HepG2 (cell line): ENCODE data around the gene TMEM253. TPM values are rescaled to one million over a fixed set of nuclear protein-coding genes. Genes with fewer than 3 reads are reported as not detected.
A peak's percentile ranks its signal among the peaks of the same experiment; 100 is the strongest.

ENCODE experiments used
- ATAD3A ChIP-seq: sonication (generic); formaldehyde crosslinking; IDR thresholded peaks from 2 replicates; pipeline ENCODE4 v1.4.0; 2020; ENCODE audit warnings: missing genetic modification reagents
- CBX1 ChIP-seq: IDR thresholded peaks from one replicate; pipeline ENCODE4 v1.6.1; 2016; ENCODE audit warnings: antibody characterized with exemption, low read depth
- HNRNPLL ChIP-seq: fragments of 200-400 bp; formaldehyde crosslinking; IDR thresholded peaks from 2 replicates; pipeline ENCODE4 v1.6.1; 2017; ENCODE audit warnings: mild to moderate bottlenecking, low read depth, low read length; ENCODE audit not compliant: poor library complexity, severe bottlenecking
- MED13 ChIP-seq: sonication (generic); formaldehyde crosslinking; IDR thresholded peaks from 2 replicates; pipeline ENCODE4 v1.5.0; 2020; ENCODE audit warnings: missing genetic modification reagents
- MXI1 ChIP-seq: IDR thresholded peaks from 3 replicates; pipeline ENCODE4 v1.6.1; 2012; ENCODE audit warnings: low read depth, low read length, inconsistent platforms, borderline replicate concordance
- NCOA5 ChIP-seq: sonication (generic); formaldehyde crosslinking; IDR thresholded peaks from 2 replicates; pipeline ENCODE4 v1.4.0; 2020; ENCODE audit warnings: missing genetic modification reagents
- NFYB ChIP-seq: sonication (generic); formaldehyde crosslinking; IDR thresholded peaks from 2 replicates; pipeline ENCODE4 v1.4.0; 2020; ENCODE audit warnings: missing genetic modification reagents
- RBFOX2 ChIP-seq: fragments of 200-400 bp; formaldehyde crosslinking; IDR thresholded peaks from 2 replicates; pipeline ENCODE4 v1.6.1; 2017; ENCODE audit warnings: low read depth, mild to moderate bottlenecking, low read length
- SMAD3 ChIP-seq: sonication (generic); formaldehyde crosslinking; IDR thresholded peaks from 2 replicates; pipeline ENCODE4 v1.4.0; 2020; ENCODE audit warnings: missing genetic modification reagents
- SNAPC2 ChIP-seq: sonication (generic); formaldehyde crosslinking; IDR thresholded peaks from 2 replicates; pipeline ENCODE4 v1.8.1; 2022; ENCODE audit warnings: mild to moderate bottlenecking, missing genetic modification reagents
- YEATS4 ChIP-seq: sonication (generic); formaldehyde crosslinking; IDR thresholded peaks from 2 replicates; pipeline ENCODE4 v1.4.0; 2020; ENCODE audit warnings: missing genetic modification reagents, borderline replicate concordance
- ZBTB20 ChIP-seq: sonication (generic); formaldehyde crosslinking; IDR thresholded peaks from 2 replicates; pipeline ENCODE4 v1.8.1; 2023; ENCODE audit warnings: missing genetic modification reagents, low read depth, mild to moderate bottlenecking, borderline replicate concordance
- ZFP1 ChIP-seq: IDR thresholded peaks from 2 replicates; pipeline ENCODE4 v1.6.1; 2016
- ZFX ChIP-seq: sonication (generic); formaldehyde crosslinking; IDR thresholded peaks from 2 replicates; pipeline ENCODE4 v1.4.0; 2020; ENCODE audit warnings: mild to moderate bottlenecking, low read depth, missing genetic modification reagents, moderate library complexity
- ZNF350 ChIP-seq: sonication (generic); formaldehyde crosslinking; IDR thresholded peaks from 2 replicates; pipeline ENCODE4 v1.4.0; 2020; ENCODE audit warnings: mild to moderate bottlenecking, low read depth, missing genetic modification reagents, borderline replicate concordance
- ZNF451 ChIP-seq: sonication (generic); formaldehyde crosslinking; IDR thresholded peaks from 2 replicates; pipeline ENCODE4 v1.5.0; 2020; ENCODE audit warnings: mild to moderate bottlenecking, missing genetic modification reagents
- ZNF773 ChIP-seq: sonication (generic); formaldehyde crosslinking; IDR thresholded peaks from 2 replicates; pipeline ENCODE4 v1.4.0; 2020; ENCODE audit warnings: missing genetic modification reagents, borderline replicate concordance
- ZSCAN9 ChIP-seq: IDR thresholded peaks from 2 replicates; pipeline ENCODE4 v1.6.1; 2016; ENCODE audit warnings: borderline replicate concordance
- polyA plus RNA-seq, 8 experiments: library from polyadenylated mRNA; depleted of rRNA in 3 of 8; stranded (reverse) in 7 of 8; unstranded in 1 of 8; fragments of >200 nt; fragmentation: Illumina TruSeq in 4 of 8; extraction: Trizol in 4 of 8; gene quantifications; 2 replicates each; pipeline versions ENCODE4 v1.2.1 to v1.2.3, GENCODE V29; 2011 to 2016; ENCODE audit warnings: low read depth in 4 of 8, missing spikeins in 1 of 8, mixed read lengths in 1 of 8; ENCODE audit not compliant: insufficient read depth in 1 of 8
- total RNA-seq, 5 experiments: library from RNA; depleted of rRNA; stranded (reverse); fragments of >200 nt; fragmentation: Illumina TruSeq; extraction: Trizol; gene quantifications; 2 replicates each; pipeline ENCODE4 v1.2.3, GENCODE V29; 2016; ENCODE audit warnings: low read depth in 1 of 5
- TF ChIP-seq, protein P1 (sequence below): sonication (generic); formaldehyde crosslinking; IDR thresholded peaks from 2 replicates; pipeline ENCODE4 v1.4.0; 2020; ENCODE audit warnings: missing genetic modification reagents
- TF ChIP-seq, protein P2 (sequence below): sonication (generic); formaldehyde crosslinking; conservative IDR thresholded peaks from 2 replicates; pipeline ENCODE4 v1.4.0; 2020; ENCODE audit warnings: mild to moderate bottlenecking, missing genetic modification reagents, moderate library complexity
- TF ChIP-seq, protein P3 (sequence below): sonication (generic); formaldehyde crosslinking; IDR thresholded peaks from 2 replicates; pipeline ENCODE4 v1.8.1; 2023; ENCODE audit warnings: mild to moderate bottlenecking, inconsistent platforms, moderate library complexity, missing genetic modification reagents, borderline replicate concordance
- TF ChIP-seq, protein P4 (sequence below): sonication (generic); formaldehyde crosslinking; IDR thresholded peaks from 2 replicates; pipeline ENCODE4 v1.5.1; 2020; ENCODE audit warnings: missing genetic modification reagents, mild to moderate bottlenecking, borderline replicate concordance

TMEM253 gene
- total and polyA plus RNA-seq, 2 of the 13 experiments (the other 11 are each of a cell fraction or from before 2014, with no cell fraction given) = 0.29 to 0.45 TPM

DNA sequence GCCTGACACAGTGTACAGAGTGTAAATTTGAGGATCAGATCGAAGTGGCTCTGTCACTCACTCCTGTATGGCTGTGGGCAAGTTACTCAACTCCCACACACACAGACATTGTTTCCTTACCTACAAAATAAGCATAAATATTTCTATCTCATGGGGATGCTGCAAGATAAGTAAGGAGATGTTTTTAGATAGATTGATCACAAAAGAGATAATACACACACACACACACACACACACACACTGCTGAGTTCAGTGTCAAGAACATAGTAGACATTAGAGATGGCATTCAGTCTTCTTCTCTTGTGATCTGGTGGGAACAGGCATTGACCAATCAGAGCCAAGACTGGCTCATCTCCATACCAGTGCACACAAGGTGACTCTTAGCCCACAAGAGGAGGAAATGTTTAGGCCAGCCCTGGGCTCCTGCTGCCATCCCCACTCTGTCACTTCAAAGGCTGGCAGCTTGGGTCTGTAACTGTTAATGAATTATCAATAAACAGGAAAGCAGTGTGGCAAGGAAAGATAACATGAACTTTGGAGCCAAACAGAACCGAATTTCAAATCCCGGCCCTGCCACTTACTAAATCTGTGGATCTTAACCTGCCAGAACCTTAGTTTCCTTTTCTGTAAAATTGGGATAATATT, 46.6 kb upstream of the TMEM253 start (continued):
- TF ChIP-seq, protein P1, sequence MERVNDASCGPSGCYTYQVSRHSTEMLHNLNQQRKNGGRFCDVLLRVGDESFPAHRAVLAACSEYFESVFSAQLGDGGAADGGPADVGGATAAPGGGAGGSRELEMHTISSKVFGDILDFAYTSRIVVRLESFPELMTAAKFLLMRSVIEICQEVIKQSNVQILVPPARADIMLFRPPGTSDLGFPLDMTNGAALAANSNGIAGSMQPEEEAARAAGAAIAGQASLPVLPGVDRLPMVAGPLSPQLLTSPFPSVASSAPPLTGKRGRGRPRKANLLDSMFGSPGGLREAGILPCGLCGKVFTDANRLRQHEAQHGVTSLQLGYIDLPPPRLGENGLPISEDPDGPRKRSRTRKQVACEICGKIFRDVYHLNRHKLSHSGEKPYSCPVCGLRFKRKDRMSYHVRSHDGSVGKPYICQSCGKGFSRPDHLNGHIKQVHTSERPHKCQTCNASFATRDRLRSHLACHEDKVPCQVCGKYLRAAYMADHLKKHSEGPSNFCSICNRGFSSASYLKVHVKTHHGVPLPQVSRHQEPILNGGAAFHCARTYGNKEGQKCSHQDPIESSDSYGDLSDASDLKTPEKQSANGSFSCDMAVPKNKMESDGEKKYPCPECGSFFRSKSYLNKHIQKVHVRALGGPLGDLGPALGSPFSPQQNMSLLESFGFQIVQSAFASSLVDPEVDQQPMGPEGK = peak; percentile 76
- no peak for TF ChIP-seq CBX1
- TF ChIP-seq MED13 (CRISPR knock-in tag) = peak; percentile 88; the same call in 1 of the 2 replicates
- TF ChIP-seq, protein P2, sequence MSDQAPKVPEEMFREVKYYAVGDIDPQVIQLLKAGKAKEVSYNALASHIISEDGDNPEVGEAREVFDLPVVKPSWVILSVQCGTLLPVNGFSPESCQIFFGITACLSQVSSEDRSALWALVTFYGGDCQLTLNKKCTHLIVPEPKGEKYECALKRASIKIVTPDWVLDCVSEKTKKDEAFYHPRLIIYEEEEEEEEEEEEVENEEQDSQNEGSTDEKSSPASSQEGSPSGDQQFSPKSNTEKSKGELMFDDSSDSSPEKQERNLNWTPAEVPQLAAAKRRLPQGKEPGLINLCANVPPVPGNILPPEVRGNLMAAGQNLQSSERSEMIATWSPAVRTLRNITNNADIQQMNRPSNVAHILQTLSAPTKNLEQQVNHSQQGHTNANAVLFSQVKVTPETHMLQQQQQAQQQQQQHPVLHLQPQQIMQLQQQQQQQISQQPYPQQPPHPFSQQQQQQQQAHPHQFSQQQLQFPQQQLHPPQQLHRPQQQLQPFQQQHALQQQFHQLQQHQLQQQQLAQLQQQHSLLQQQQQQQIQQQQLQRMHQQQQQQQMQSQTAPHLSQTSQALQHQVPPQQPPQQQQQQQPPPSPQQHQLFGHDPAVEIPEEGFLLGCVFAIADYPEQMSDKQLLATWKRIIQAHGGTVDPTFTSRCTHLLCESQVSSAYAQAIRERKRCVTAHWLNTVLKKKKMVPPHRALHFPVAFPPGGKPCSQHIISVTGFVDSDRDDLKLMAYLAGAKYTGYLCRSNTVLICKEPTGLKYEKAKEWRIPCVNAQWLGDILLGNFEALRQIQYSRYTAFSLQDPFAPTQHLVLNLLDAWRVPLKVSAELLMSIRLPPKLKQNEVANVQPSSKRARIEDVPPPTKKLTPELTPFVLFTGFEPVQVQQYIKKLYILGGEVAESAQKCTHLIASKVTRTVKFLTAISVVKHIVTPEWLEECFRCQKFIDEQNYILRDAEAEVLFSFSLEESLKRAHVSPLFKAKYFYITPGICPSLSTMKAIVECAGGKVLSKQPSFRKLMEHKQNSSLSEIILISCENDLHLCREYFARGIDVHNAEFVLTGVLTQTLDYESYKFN (CRISPR knock-in tag) = peak; percentile 100
- TF ChIP-seq HNRNPLL = no peak
- TF ChIP-seq NCOA5 (CRISPR knock-in tag) = no peak
- TF ChIP-seq MXI1 = peak; percentile 41; the same call in 1 of the 3 replicates
- TF ChIP-seq ATAD3A = no peak
- peak; percentile 75 for TF ChIP-seq RBFOX2
- peak; percentile 78 for TF ChIP-seq ZFX
- TF ChIP-seq SMAD3 (CRISPR knock-in tag) = peak; percentile 93
- TF ChIP-seq ZNF773 (CRISPR knock-in tag) = no peak
- peak; percentile 96 for TF ChIP-seq ZFP1 (CRISPR knock-in tag)
- peak; percentile 78; the same call in 1 of the 2 replicates for TF ChIP-seq YEATS4 (CRISPR knock-in tag)
- peak; percentile 83; the same call in 1 of the 2 replicates for TF ChIP-seq ZSCAN9 (CRISPR knock-in tag)
- TF ChIP-seq ZNF451 = no peak
- peak; percentile 88; the same call in 1 of the 2 replicates for TF ChIP-seq ZBTB20 (CRISPR knock-in tag)
- TF ChIP-seq, protein P3, sequence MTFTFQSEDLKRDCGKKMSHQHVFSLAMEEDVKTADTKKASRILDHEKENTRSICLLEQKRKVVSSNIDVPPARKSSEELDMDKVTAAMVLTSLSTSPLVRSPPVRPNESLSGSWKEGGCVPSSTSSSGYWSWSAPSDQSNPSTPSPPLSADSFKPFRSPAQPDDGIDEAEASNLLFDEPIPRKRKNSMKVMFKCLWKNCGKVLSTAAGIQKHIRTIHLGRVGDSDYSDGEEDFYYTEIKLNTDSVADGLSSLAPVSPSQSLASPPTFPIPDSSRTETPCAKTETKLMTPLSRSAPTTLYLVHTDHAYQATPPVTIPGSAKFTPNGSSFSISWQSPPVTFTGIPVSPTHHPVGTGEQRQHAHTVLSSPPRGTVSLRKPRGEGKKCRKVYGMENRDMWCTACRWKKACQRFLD (CRISPR knock-in tag) = no peak
- TF ChIP-seq, protein P4, sequence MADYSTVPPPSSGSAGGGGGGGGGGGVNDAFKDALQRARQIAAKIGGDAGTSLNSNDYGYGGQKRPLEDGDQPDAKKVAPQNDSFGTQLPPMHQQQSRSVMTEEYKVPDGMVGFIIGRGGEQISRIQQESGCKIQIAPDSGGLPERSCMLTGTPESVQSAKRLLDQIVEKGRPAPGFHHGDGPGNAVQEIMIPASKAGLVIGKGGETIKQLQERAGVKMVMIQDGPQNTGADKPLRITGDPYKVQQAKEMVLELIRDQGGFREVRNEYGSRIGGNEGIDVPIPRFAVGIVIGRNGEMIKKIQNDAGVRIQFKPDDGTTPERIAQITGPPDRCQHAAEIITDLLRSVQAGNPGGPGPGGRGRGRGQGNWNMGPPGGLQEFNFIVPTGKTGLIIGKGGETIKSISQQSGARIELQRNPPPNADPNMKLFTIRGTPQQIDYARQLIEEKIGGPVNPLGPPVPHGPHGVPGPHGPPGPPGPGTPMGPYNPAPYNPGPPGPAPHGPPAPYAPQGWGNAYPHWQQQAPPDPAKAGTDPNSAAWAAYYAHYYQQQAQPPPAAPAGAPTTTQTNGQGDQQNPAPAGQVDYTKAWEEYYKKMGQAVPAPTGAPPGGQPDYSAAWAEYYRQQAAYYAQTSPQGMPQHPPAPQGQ = 0 out of 2 replicates have a peak, but pooled peaks have one; percentile 19
- TF ChIP-seq SNAPC2 = peak; percentile 70; the same call in 1 of the 2 replicates
- peak; percentile 86 for TF ChIP-seq ZNF350 (CRISPR knock-in tag)
- TF ChIP-seq NFYB (CRISPR knock-in tag) = peak; percentile 81
